HUDEP-2 (cell line): ENCODE measurements around the gene ATP8B4.

Source experiments
- DNase-seq, 76 experiments: peaks; one replicate each; lab custom pipeline; 2025; ENCODE audit not compliant: unreplicated experiment in 76 of 76; lab: John Stamatoyannopoulos, UW

Gene ATP8B4

DNA sequence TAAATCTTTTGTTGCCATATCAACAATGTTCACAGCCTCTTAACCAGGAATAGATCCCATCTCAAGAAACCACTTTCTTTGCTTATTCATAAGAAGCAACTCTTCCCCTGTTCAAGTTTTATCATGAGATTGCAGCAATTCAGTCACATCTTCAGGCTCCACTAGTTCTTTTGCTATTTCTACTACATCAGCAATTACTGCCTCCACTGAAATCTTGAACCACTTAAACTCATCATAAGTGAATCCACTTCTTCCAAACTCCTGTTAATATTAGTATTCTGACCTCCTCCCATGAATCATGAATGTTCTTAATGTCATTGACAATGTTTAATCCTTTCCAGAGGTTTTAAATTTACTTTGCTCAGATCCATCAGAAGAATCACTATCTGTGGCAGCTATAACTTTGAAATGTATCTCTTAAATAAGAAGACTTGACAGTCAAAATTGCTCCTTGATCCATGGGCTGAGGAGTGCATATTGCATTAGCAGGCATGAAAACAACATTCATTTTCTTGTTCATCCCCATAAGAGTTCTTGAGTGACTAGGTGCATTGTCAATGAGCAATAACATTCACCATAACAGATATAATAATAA lies 292.3 kb downstream of the ATP8B4 start:
- DNase-seq = no peak

DNA sequence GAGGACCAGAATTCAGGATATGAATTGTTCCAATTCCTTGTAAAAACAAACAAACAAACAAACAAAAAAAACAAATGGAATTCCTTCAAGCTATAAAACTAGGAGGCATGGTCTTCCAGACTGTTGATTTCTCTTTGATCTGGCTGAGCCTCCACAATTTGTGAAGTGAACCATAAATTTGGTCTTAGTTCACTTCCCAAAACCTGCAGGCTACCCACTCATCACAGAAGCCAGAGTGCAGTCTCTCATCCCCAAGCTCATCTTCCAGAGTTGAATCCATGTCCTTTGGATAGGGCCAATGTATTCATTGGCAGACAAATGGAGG lies 294.3 kb downstream of the ATP8B4 start:
- no peak for DNase-seq

DNA sequence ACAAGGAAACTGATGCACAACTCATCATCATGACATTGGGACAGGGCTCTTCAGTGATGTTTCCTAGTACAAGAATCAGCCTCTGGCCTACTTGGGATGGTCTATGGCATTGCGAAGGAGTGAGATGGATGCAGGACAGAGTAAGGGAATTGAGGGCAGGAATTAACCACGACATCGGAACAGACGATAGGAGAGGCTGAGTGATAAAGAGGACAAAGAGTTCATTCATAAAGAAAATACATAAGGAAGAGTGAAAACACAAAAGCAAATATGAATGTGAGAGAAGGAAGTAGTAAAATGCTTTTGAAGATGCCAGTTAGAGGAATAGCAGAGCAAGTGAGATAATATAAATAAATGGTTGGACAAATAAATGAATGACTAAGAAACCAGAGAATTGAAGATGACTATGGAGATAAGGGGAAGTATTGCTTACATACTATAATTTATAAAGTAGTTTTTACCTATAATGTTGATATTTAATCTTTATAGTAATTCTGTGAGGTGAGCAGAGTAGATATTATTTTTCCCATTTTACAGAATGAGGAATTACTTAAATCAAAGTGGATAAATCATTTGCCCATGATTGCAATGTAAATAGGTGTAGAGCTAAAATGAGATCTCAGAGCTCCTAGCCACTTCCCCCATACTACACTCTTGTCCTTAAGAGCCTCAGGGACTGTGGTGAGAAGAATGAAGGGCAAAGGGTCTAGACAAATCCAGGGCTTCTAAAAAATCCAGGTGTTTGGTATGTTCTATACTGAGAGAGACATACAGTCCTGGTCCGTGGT lies 294.9 kb downstream of the ATP8B4 start:
- no peak for DNase-seq

DNA sequence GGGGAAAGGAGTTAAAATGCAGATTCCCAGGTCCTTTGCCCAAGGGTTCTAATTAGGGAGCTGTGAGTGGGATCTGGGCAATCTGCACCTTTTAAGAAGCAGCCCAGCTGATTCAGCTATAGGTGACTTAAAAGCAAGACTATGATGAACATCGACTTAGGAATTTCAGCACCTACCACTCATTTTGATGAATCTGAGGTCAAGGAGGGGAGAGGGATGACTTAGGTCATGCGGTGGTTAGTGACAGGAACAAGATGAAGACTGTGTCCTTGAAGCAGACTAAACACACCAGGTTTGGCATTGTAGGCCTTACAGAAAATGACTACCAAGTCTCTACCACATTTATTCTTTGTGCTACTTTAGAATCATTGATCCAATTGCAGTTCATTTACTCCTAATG lies 301.9 kb downstream of the ATP8B4 start:
- no peak for DNase-seq

DNA sequence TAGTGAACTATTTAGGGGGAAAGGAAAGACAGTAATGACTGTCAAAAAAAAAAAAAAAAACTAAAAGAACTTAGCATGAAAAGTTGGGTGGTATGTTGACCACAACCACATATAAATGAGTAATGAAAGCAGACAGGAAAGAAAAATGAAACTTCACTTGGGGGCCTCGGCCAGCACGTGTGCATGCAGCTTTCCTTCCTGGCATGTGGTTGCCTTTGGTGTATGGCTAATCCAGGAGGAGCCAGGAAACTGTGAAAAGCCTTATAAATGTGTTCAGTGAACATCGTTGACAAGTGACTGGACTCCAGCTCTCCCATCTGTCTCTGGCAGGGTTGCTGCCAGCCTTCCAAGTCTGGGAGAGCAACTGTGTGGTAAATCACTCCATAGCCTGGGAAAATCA lies 303.1 kb downstream of the ATP8B4 start:
- no peak for DNase-seq

DNA sequence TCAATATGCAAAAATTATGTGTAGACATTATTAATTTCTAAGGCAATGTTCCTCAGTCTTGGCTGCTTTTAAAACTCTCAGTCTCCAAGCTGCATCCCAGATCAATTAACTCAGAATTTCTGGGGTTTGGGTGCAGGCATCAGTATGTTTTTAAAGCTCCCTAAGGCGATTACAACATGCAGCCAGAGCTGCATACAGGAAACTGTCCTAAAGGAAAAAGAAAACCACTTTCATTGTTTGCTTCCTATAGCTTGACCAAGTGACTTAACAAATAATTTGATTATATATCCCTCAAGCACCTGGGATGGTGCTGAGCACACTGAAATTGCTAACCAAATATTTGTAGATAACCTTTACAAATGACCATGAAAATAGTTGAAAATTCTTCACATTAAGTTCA lies 303.5 kb downstream of the ATP8B4 start:
- no peak for DNase-seq

DNA sequence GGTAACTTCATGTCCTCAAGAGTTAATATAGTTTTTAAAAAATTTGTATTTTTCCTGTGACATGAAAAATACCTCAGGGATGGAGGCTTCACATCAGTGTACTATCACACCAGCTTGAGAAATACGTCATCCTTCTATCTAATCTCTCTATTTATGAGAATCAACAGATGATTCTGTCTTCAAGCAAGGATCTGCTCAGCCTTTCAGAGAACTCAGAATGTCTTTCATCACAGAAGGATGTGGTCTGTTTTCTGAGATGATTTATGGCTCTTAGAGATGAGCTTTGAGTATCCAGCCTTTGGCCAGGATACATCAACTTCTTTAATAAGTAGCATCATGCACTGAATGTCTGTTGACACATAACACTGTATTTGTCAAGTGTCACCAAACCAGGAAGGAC lies 304.3 kb downstream of the ATP8B4 start:
- no peak for DNase-seq

DNA sequence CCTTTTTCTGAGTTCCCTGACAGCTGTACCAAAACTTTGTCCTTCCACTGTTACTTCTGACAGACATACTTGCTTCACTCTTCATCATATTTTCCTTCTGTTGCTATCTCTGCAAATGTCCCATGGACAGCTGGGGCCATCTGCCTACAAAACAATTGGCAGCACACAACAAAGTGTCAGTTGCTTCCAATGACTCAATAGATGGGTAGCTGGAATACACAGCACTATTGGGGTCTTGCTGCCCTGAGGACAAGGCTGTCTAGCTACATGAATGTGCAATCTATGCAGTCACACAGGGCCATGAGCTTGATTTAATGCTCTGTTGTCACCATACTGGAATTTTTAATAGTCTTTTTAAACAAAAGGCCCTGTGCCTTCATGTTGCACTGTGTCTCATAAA lies 305.4 kb downstream of the ATP8B4 start:
- no peak for DNase-seq

DNA sequence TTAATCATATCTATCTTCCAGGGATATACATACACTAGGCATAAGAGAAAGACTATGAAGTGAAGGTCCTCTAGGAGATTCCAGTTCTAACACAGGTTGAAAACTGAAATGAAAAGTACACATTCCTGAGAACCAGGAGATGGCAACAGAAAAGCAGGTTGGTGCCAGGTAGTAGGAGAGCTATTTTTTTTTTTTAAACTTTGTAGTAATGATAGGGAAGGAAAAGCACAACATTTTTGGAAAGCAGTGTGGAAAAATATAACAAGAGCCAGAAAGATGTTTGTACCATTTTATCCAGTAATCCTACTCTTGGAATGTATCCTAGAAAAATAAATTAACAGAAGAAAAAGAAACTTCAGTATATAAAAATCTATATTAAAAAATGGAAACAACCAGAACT lies 308.3 kb downstream of the ATP8B4 start:
- DNase-seq = no peak

DNA sequence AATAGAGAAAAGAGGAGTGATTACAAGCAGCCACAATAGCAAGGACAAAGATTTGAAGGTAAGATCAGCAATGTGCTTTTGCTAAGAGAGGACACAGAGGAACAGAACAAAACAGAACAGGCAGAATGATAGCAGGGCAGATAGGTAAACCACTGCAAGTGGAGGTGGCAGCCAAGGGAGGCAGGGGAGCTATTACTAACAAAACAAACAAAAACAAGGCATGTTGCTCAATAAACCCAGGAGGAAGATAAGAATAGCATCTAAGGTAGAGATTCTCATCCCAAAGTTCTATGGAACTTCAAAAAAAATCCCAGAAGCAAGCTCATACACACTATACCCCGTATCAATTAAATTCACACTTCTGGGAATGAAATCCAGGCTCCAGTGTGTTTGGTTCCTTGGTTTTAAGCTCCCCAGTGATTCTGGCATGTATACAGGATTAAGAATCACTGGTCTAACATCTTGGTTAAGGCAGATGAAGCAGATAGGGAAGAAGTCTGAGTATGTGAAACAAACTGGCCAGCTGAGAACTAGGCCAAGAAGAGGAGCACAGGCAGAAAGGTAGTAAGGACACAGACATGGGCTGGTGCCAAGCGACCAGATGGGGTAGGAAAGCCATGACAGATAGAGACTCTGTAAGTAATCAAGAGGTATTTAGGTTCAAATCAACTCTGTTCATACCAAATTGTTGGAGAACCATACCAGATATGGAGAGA lies 309.0 kb downstream of the ATP8B4 start:
- no peak for DNase-seq

DNA sequence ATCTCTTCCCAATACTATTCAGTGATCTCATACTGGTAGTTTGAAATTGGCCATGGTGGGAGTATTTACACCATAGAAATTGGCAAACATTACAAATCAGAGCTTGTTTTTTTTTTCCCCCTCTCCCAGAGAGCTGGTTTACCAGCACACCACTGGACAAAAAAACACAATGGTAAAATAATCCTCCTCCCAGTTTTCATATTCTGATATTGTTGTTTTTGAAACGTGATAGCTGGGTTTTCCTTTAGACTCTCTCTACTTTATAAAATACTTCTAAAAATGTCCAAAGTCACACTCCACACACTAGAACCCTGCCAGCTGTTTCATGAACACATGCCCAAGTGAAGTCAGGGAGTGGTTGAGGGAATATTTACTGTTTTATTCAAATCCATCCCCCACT lies 310.7 kb downstream of the ATP8B4 start:
- DNase-seq = no peak
